Endothelial cell of umbilical vein (primary cell): ENCODE results near the gene PBLD. TPM values are rescaled to one million over a fixed set of nuclear protein-coding genes. Genes with fewer than 3 reads are reported as not detected.

Source experiments
- BruUV-seq: library from RNA; stranded (reverse); fragments of 400-500 nt; replicated peaks from 2 replicates; lab custom pipeline; 2021; lab: Mats Ljungman, UMichigan
- CTCF ChIA-PET: fragments of 300-600, 350-600 bp; sonication (Branson Sonifier 250); formaldehyde crosslinking; loops from one replicate; lab custom pipeline; 2021; ENCODE audit warnings: antibody characterized with exemption, inconsistent platforms; lab: Charles Lee
- POLR2A ChIA-PET: fragments of 300-600, 350-600 bp; sonication (Branson Sonifier 250); formaldehyde crosslinking; loops from one replicate; lab custom pipeline; 2021; ENCODE audit warnings: antibody characterized with exemption, inconsistent platforms; lab: Charles Lee
- DNase-seq: peaks from one replicate; pipeline ENCODE4 v3.0.0-alpha.2; 2011; ENCODE audit warnings: low read depth, low spot score
- FAIRE-seq: peaks from 2 replicates; lab custom pipeline; 2011; peaks lifted over from hg19 to GRCh38; lab: Jason Lieb, UNC
- H2AFZ ChIP-seq: 2 replicates; pipeline ENCODE4 v1.6.0; 2012; ENCODE audit warnings: low read depth, low read length, control low read depth, inconsistent platforms
- H3K27ac ChIP-seq: 2 replicates; pipeline ENCODE4 v1.5.1; 2011; ENCODE audit warnings: low read depth, mild to moderate bottlenecking, control low read depth, low read length, moderate library complexity; ENCODE audit not compliant: insufficient read depth
- H3K27me3 ChIP-seq, 2 experiments: 2 replicates each; pipeline versions ENCODE4 v1.6.0 to v1.6.1; 2011; ENCODE audit warnings: low read length in 2 of 2, mixed read lengths in 1 of 2; ENCODE audit not compliant: control insufficient read depth in 2 of 2, insufficient read depth in 2 of 2
- H3K36me3 ChIP-seq, 2 experiments: 2 replicates in 1 of 2; 3 replicates in 1 of 2; pipeline ENCODE4 v1.5.1; 2011; ENCODE audit warnings: low read length in 2 of 2, mild to moderate bottlenecking in 1 of 2, moderate library complexity in 1 of 2; ENCODE audit not compliant: control insufficient read depth in 2 of 2, insufficient read depth in 2 of 2; ENCODE audit errors: extremely low read depth in 1 of 2
- H3K4me1 ChIP-seq: 3 replicates; pipeline ENCODE4 v1.5.1; 2011; ENCODE audit warnings: mild to moderate bottlenecking, low read length; ENCODE audit not compliant: control insufficient read depth, insufficient read depth; ENCODE audit errors: extremely low read depth
- H3K4me2 ChIP-seq: 2 replicates; pipeline ENCODE4 v1.6.1; 2011; ENCODE audit warnings: low read length, control low read depth, mixed read lengths; ENCODE audit not compliant: insufficient read depth
- H3K4me3 ChIP-seq, 3 experiments: fragments of 200-600 bp in 1 of 3; sonication (generic), shearing (Covaris generic) in 1 of 3; replicated peaks in 1 of 3; 2 replicates each; pipeline ENCODE4 v1.5.1; 2011 to 2016; ENCODE audit warnings: control low read depth in 3 of 3, low read length in 3 of 3, mild to moderate bottlenecking in 2 of 3, inconsistent platforms in 1 of 3, low read depth in 1 of 3, moderate library complexity in 1 of 3; ENCODE audit not compliant: insufficient read depth in 1 of 3
- H3K79me2 ChIP-seq: 2 replicates; pipeline ENCODE4 v1.6.0; 2012; ENCODE audit warnings: low read length, inconsistent platforms; ENCODE audit not compliant: control insufficient read depth, insufficient read depth
- H3K9ac ChIP-seq: replicated peaks from 2 replicates; pipeline ENCODE3; 2011; ENCODE audit warnings: low read length, control low read depth; ENCODE audit not compliant: insufficient read depth; ENCODE audit errors: extremely low read depth
- H3K9me1 ChIP-seq: replicated peaks from 3 replicates; pipeline ENCODE4 v1.6.0; 2011; ENCODE audit warnings: mild to moderate bottlenecking, low read length; ENCODE audit not compliant: control insufficient read depth, insufficient read depth; ENCODE audit errors: extremely low read depth
- H3K9me3 ChIP-seq: replicated peaks from 2 replicates; pipeline ENCODE4 v1.5.1; 2012; ENCODE audit warnings: low read length, inconsistent platforms; ENCODE audit not compliant: control insufficient read depth, insufficient read depth
- H4K20me1 ChIP-seq: replicated peaks from 2 replicates; pipeline ENCODE3; 2011; ENCODE audit warnings: mild to moderate bottlenecking, low read length; ENCODE audit not compliant: control insufficient read depth, insufficient read depth; ENCODE audit errors: extremely low read depth
- EZH2 ChIP-seq: IDR thresholded peaks from 2 replicates; pipeline ENCODE4 v1.6.1; 2012; ENCODE audit warnings: borderline replicate concordance, low read depth, mild to moderate bottlenecking, moderate library complexity, low read length, inconsistent platforms; ENCODE audit not compliant: severe bottlenecking
- FOS ChIP-seq: IDR thresholded peaks from 2 replicates; pipeline ENCODE4 v1.6.1; 2011; ENCODE audit warnings: mild to moderate bottlenecking, low read length, moderate library complexity, borderline replicate concordance; ENCODE audit not compliant: insufficient read depth
- GATA2 ChIP-seq: IDR thresholded peaks from 2 replicates; pipeline ENCODE4 v1.7.0; 2011; ENCODE audit warnings: low read depth, mild to moderate bottlenecking, moderate library complexity, mixed read lengths, low read length; ENCODE audit not compliant: insufficient read length, insufficient read depth
- JUN ChIP-seq: IDR thresholded peaks from 2 replicates; pipeline ENCODE4 v1.6.1; 2011; ENCODE audit warnings: borderline replicate concordance, low read depth; ENCODE audit not compliant: insufficient read length, insufficient read depth
- MAX ChIP-seq: IDR thresholded peaks from 2 replicates; pipeline ENCODE4 v1.6.1; 2011; ENCODE audit not compliant: insufficient read depth, insufficient read length
- MYC ChIP-seq: IDR thresholded peaks from one replicate; pipeline ENCODE4 v1.6.1; 2011; ENCODE audit warnings: mild to moderate bottlenecking, low read depth, low read length
- POLR2A ChIP-seq: IDR thresholded peaks from 2 replicates; pipeline ENCODE4 v1.6.1; 2012; ENCODE audit warnings: low read depth, mild to moderate bottlenecking, control low read depth, low read length
- POLR2AphosphoS5 ChIP-seq: IDR thresholded peaks from 2 replicates; pipeline ENCODE4 v1.6.1; 2012; ENCODE audit warnings: low read depth, mild to moderate bottlenecking, control low read depth, low read length, moderate library complexity; ENCODE audit not compliant: insufficient read depth
- dilution Hi-C: fragments of 300-500 bp; cut with MboI; formaldehyde crosslinking; loops from one replicate; pipeline ENCODE4 v1.15.0; 2019; ENCODE audit warnings: low sequenced_read_pairs; ENCODE audit not compliant: extremely low pct_ligation_motif_present
- intact Hi-C: fragments of 100-400 bp; cut with micrococcal nuclease; formaldehyde crosslinking; loops from one replicate; pipeline ENCODE4 v1.10.0; 2022
- polyA plus RNA-seq, 4 experiments: library from polyadenylated mRNA; depleted of rRNA in 3 of 4; stranded (reverse) in 3 of 4; unstranded in 1 of 4; fragments of >200 nt; gene quantifications; 2 replicates each; pipeline versions ENCODE4 v1.2.1 to v1.2.3, GENCODE V29; 2011 to 2012; ENCODE audit warnings: missing spikeins in 1 of 4
- total RNA-seq: library from RNA; stranded (reverse); gene quantifications from 2 replicates; pipeline ENCODE4 v1.2.3, GENCODE V29; 2021
- TF ChIP-seq, protein P1 (sequence below), 2 donors: IDR thresholded peaks; 1 replicate in 1 of 2; 2 replicates in 1 of 2; pipeline ENCODE4 v1.5.1; 2011; ENCODE audit warnings: low read length in 2 of 2, mild to moderate bottlenecking in 2 of 2, moderate library complexity in 2 of 2, control low read depth in 1 of 2, inconsistent platforms in 1 of 2, low read depth in 1 of 2; ENCODE audit not compliant: insufficient read depth in 1 of 2; ENCODE audit errors: extremely low read depth in 1 of 2

The PBLD gene
- total and polyA plus RNA-seq, 2 donors (not counting 3 experiments of a cell fraction or from before 2014, with no cell fraction given): 1.5 to 5.1 TPM

GRCh38 chr10:68239596-68240150, 93.1 kb downstream of the PBLD start:
- no peak for DNase-seq
- Histone ChIP-seq H3K4me1 (no peaks in the 10 kb centered on the region), H3K9me1 (no peaks in the 10 kb centered on the region), H3K9me3 (no peaks in the 10 kb centered on the region), H3K9ac (no peak overlapping the region), H2AFZ (no peak overlapping the region), H3K27ac (no peak overlapping the region), H4K20me1 (no peaks in the 10 kb centered on the region), H3K27me3 (peaks cover 0 to 2% of the 10 kb centered on the region in 2 experiments), H3K4me3 (no peak overlapping the region), H3K4me2 (no peak overlapping the region), H3K36me3 (no peaks in the 10 kb centered on the region), H3K79me2 (no peaks in the 10 kb centered on the region)
- ChIA-PET POLR2A (no interaction called here), CTCF (interaction anchor here (1.1 to 1.9 kb wide), 3 partner anchors 18 to 62 kb away, joined by 3 to 5 read pairs (median 5); no protein-coding TSS in a partner anchor)
- BruUV-seq: no TSS peak
- no peak for TF ChIP-seq EZH2
- intact Hi-C loops (no loop called here), dilution Hi-C loops (no loop called here)
- FAIRE-seq: no peak

DNA sequence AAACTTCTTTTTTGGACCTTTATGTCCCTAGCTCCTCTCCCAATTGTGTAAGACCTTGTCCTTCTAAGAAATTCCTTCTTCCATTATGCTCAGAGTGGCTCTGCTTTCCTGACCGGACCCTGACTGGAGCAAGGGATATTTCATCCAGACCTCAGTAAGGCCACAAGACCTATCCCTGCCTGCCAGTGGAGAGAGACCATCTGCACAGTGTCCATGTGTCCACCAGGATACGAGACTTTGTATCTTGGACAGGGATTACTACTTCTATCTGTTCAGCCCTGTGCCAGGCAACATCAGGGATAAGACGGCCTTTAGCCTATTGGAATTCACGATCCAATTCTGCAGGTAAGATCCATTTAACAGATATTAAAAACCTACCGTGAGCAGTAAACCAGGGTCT, 93.7 kb downstream of the PBLD start:
- no peak overlapping the region for H3K4me3 ChIP-seq
- FAIRE-seq (no peak), DNase-seq (no peak)
- dilution Hi-C loops: no loop called here
- H3K4me1 ChIP-seq: no peaks in the 10 kb centered on the region
- BruUV-seq: no TSS peak
- H3K9me1 ChIP-seq: no peaks in the 10 kb centered on the region
- CTCF ChIA-PET: interaction anchor here (0.6 to 1.9 kb wide), 3 partner anchors 26 to 62 kb away, joined by 3 to 5 read pairs (median 3); no protein-coding TSS in a partner anchor
- no peaks in the 10 kb centered on the region for H3K9me3 ChIP-seq
- TF ChIP-seq GATA2 (no peak), JUN (no peak), MYC (no peak), FOS (no peak), MAX (no peak), POLR2A (no peak), EZH2 (no peak), POLR2AphosphoS5 (no peak)
- TF ChIP-seq, protein P1, sequence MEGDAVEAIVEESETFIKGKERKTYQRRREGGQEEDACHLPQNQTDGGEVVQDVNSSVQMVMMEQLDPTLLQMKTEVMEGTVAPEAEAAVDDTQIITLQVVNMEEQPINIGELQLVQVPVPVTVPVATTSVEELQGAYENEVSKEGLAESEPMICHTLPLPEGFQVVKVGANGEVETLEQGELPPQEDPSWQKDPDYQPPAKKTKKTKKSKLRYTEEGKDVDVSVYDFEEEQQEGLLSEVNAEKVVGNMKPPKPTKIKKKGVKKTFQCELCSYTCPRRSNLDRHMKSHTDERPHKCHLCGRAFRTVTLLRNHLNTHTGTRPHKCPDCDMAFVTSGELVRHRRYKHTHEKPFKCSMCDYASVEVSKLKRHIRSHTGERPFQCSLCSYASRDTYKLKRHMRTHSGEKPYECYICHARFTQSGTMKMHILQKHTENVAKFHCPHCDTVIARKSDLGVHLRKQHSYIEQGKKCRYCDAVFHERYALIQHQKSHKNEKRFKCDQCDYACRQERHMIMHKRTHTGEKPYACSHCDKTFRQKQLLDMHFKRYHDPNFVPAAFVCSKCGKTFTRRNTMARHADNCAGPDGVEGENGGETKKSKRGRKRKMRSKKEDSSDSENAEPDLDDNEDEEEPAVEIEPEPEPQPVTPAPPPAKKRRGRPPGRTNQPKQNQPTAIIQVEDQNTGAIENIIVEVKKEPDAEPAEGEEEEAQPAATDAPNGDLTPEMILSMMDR (IDR thresholded peaks at IDR 0.05; ENCODE audit: extremely low read depth in 1 of 2, insufficient read depth in 1 of 2, low read depth in 1 of 2, low read length in 2 of 2): no peak
- no peak overlapping the region for H3K27ac ChIP-seq
- intact Hi-C loops: no loop called here
- no peaks in the 10 kb centered on the region for H3K36me3 ChIP-seq
- POLR2A ChIA-PET: no interaction called here
- H2AFZ ChIP-seq: no peak overlapping the region
- H4K20me1 ChIP-seq: no peaks in the 10 kb centered on the region
- peaks cover 0 to 2% of the 10 kb centered on the region in 2 experiments for H3K27me3 ChIP-seq
- no peak overlapping the region for H3K9ac ChIP-seq
- H3K4me2 ChIP-seq: no peak overlapping the region
- no peaks in the 10 kb centered on the region for H3K79me2 ChIP-seq
